ENCODE results near the gene COG7. TPM values are rescaled to one million over a fixed set of nuclear protein-coding genes. Genes with fewer than 3 reads are reported as not detected.

Gene COG7
- 20.0 and 20.8 TPM in 2 replicates for total RNA-seq

DNA sequence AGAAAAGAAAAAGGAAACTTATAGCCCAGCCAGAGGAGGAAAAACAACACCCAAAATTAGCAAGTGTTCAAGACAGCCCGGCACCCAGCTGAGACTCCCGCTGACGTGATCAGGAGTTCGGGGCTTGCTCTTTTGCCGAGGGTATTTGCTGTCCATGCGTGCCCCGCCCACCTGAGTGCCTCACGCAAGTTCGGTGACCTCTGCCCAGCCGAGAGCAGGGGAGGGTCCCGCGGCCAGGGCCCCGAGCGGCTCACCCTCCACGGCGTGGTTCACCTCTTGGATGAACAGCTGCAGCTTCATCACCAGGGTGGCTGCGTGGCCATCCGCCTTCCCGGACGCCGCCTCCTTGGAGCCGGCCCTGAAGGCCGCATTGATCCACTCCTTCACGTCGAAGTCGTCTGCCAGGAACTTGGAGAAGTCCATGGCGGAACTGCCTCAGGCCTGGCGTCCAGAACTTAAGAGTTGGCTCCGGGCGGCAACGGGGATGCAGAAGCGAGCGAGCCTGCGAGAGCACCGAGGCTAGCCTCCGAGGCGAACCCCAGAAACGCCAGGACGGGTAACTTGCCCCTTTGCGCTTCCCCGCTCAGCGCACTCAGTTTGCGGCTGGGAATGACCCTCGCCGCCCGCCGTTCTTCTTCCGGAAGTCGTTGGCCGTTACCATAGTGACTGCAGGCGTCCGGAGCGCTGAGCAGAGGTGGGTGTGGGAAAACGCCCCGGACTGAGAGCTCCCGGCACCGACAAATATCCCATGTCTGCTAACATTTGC is at the start of gene COG7:
COG7 (minus strand) TSS at position 618 of the 766 bp plus-strand sequence; CDS start at position 423, 195 bp downstream.

Small RNA genes lying within 50 kb of the gene (small RNA-seq; reads per million reads assigned to genes)
- not detected for gene RF00072

Other genes starting within 250 kb of the COG7 start
- gene SCNN1B, start 150.9 kb downstream of the COG7 start, total RNA-seq, result not detected in 2 replicates
- 45.8 and 50.4 TPM in 2 replicates for gene GGA2, start 57.3 kb upstream of the COG7 start, total RNA-seq
- gene EARS2, start 104.2 kb upstream of the COG7 start, total RNA-seq, result 22.8 and 27.7 TPM in 2 replicates
- 83.9 and 113 TPM in 2 replicates for gene UBFD1, start 104.5 kb upstream of the COG7 start, total RNA-seq
- gene NDUFAB1, start 143.1 kb upstream of the COG7 start, total RNA-seq, result 53.8 and 69.8 TPM in 2 replicates
- 14.1 and 17.0 TPM in 2 replicates for gene PALB2, start 188.1 kb upstream of the COG7 start, total RNA-seq
- gene DCTN5, start 188.3 kb upstream of the COG7 start, total RNA-seq, result 55.9 and 69.4 TPM in 2 replicates
- gene PLK1, start 225.7 kb upstream of the COG7 start, total RNA-seq, result 12.8 and 14.9 TPM in 2 replicates